Measurements from ENCODE around the gene CDX1.

CDX1 gene

GRCh38 chr5:150181027-150181426, 14.4 kb downstream of the CDX1 start:
- Mint-ChIP-seq H3K27me3 (ENCODE audit: low read depth) (peaks cover 6% of the 10 kb centered on the region), H3K4me3 (no peak overlapping the region), H3K9me3 (no peaks in the 10 kb centered on the region), H3K36me3 (ENCODE audit: low read depth) (no peaks in the 10 kb centered on the region), H3K4me1 (peaks cover 20% of the 10 kb centered on the region), H3K27ac (peak overlapping the region; percentile 45 to 92 (median 88))
- TF ChIP-seq CTCF (IDR thresholded peaks at IDR 0.05; ENCODE audit: unreplicated experiment in 3 of 3), result no peak

- H3K9me3 Mint-ChIP-seq, result no peaks in the 10 kb centered on the region
- no peak for TF ChIP-seq CTCF (IDR thresholded peaks at IDR 0.05; ENCODE audit: unreplicated experiment in 3 of 3)
- H3K27me3 Mint-ChIP-seq (ENCODE audit: low read depth), result peaks cover 10% of the 10 kb centered on the region
- H3K27ac Mint-ChIP-seq, result peak overlapping the region; percentile 48 to 92 (median 55)
- peaks cover 20% of the 10 kb centered on the region for H3K4me1 Mint-ChIP-seq
- no peak overlapping the region for H3K4me3 Mint-ChIP-seq
- no peaks in the 10 kb centered on the region for H3K36me3 Mint-ChIP-seq (ENCODE audit: low read depth)
Observed at GRCh38 chr5:150181766-150182545, 15.4 kb downstream of the CDX1 start.

DNA sequence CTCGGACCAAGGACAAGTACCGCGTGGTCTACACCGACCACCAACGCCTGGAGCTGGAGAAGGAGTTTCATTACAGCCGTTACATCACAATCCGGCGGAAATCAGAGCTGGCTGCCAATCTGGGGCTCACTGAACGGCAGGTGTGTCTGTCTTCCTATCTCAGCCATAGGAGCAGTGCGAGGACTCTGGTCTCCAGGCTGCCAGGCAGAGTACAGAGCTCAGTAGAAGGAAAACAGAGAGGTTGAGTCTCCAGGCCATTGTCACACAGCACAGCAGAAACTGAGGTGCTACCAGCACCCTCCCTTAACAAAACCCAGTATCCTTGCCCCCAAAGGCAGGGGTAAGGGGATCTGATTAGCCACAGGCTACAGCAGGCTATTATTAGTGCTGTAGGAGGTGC, 16.2 kb downstream of the CDX1 start:
- TF ChIP-seq CTCF (IDR thresholded peaks at IDR 0.05; ENCODE audit: unreplicated experiment in 3 of 3), result no peak
- H3K4me1 Mint-ChIP-seq, result peaks cover 26% of the 10 kb centered on the region
- H3K27me3 Mint-ChIP-seq (ENCODE audit: low read depth), result peaks cover 11% of the 10 kb centered on the region
- H3K9me3 Mint-ChIP-seq, result no peaks in the 10 kb centered on the region
- no peak overlapping the region for H3K4me3 Mint-ChIP-seq
- no peaks in the 10 kb centered on the region for H3K36me3 Mint-ChIP-seq (ENCODE audit: low read depth)
- H3K27ac Mint-ChIP-seq, result peak overlapping the region in 2 of 3 experiments; percentile 64 to 72

DNA sequence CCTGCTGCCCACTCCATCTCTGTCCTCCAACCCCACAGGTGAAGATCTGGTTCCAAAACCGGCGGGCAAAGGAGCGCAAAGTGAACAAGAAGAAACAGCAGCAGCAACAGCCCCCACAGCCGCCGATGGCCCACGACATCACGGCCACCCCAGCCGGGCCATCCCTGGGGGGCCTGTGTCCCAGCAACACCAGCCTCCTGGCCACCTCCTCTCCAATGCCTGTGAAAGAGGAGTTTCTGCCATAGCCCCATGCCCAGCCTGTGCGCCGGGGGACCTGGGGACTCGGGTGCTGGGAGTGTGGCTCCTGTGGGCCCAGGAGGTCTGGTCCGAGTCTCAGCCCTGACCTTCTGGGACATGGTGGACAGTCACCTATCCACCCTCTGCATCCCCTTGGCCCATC, 16.9 kb downstream of the CDX1 start:
- Mint-ChIP-seq H3K27me3 (ENCODE audit: low read depth) (peaks cover 12% of the 10 kb centered on the region), H3K4me3 (no peak overlapping the region), H3K4me1 (peaks cover 27% of the 10 kb centered on the region), H3K27ac (no peak overlapping the region), H3K9me3 (no peaks in the 10 kb centered on the region), H3K36me3 (ENCODE audit: low read depth) (no peaks in the 10 kb centered on the region)
- TF ChIP-seq CTCF (IDR thresholded peaks at IDR 0.05; ENCODE audit: unreplicated experiment in 3 of 3), result no peak

- Mint-ChIP-seq H3K27ac (no peak overlapping the region), H3K9me3 (no peaks in the 10 kb centered on the region), H3K36me3 (ENCODE audit: low read depth) (no peaks in the 10 kb centered on the region), H3K27me3 (ENCODE audit: low read depth) (peaks cover 18% of the 10 kb centered on the region), H3K4me3 (no peak overlapping the region), H3K4me1 (peaks cover 27% of the 10 kb centered on the region)
- TF ChIP-seq CTCF (IDR thresholded peaks at IDR 0.05; ENCODE audit: unreplicated experiment in 3 of 3), result no peak
Observed at GRCh38 chr5:150184006-150184405, 17.4 kb downstream of the CDX1 start.
